CD14-positive monocyte (primary cell): ENCODE data around the gene PIK3AP1. TPM values are rescaled to one million over a fixed set of nuclear protein-coding genes. Genes with fewer than 3 reads are reported as not detected.

ENCODE experiments used
- DNase-seq, 3 donors: peaks; one replicate each; pipeline ENCODE4 v3.0.0-alpha.2; 2011 to 2022
- H2AFZ ChIP-seq: 2 replicates; pipeline ENCODE4 v1.6.0; 2012; ENCODE audit warnings: mild to moderate bottlenecking, low read depth, low read length, inconsistent platforms; ENCODE audit not compliant: insufficient read depth, poor library complexity, severe bottlenecking
- H3K27ac ChIP-seq, 2 donors: 1 replicate in 1 of 2; 2 replicates in 1 of 2; pipeline ENCODE4 v1.5.1; 2012 to 2013; ENCODE audit warnings: low read length in 2 of 2, control low read depth in 1 of 2, inconsistent platforms in 1 of 2, low read depth in 1 of 2, mild to moderate bottlenecking in 1 of 2
- H3K27me3 ChIP-seq, 2 donors: one replicate each; pipeline versions ENCODE4 v1.6.0 to v1.6.1; 2011 to 2013; ENCODE audit warnings: low read length in 2 of 2; ENCODE audit not compliant: control insufficient read depth in 2 of 2, insufficient read depth in 2 of 2
- H3K36me3 ChIP-seq, 2 donors: replicated peaks in 1 of 2; 1 replicate in 1 of 2; 2 replicates in 1 of 2; pipeline versions ENCODE4 v1.5.1 to v1.6.1; 2012 to 2013; ENCODE audit warnings: low read length in 2 of 2, control low read depth in 1 of 2, inconsistent platforms in 1 of 2, mild to moderate bottlenecking in 1 of 2; ENCODE audit not compliant: insufficient read depth in 2 of 2, control insufficient read depth in 1 of 2
- H3K4me1 ChIP-seq, 2 donors: 1 replicate in 1 of 2; 2 replicates in 1 of 2; pipeline versions ENCODE4 v1.5.1 to v1.6.1; 2012 to 2013; ENCODE audit warnings: low read length in 2 of 2, control low read depth in 1 of 2, inconsistent platforms in 1 of 2, mild to moderate bottlenecking in 1 of 2, moderate library complexity in 1 of 2; ENCODE audit not compliant: insufficient read depth in 2 of 2, control insufficient read depth in 1 of 2
- H3K4me2 ChIP-seq: replicated peaks from 2 replicates; pipeline ENCODE3; 2012; ENCODE audit warnings: low read length, moderate library complexity, mild to moderate bottlenecking; ENCODE audit not compliant: poor library complexity, severe bottlenecking; ENCODE audit errors: extremely low read depth
- H3K4me3 ChIP-seq, 3 experiments: fragments of 200-600 bp in 1 of 3; sonication (generic) in 1 of 3; replicated peaks in 1 of 3; 1 replicate in 2 of 3; 2 replicates in 1 of 3; pipeline ENCODE4 v1.5.1; 2011 to 2013; ENCODE audit warnings: low read length in 3 of 3, mild to moderate bottlenecking in 3 of 3, control low read depth in 2 of 3, low read depth in 2 of 3, inconsistent platforms in 1 of 3, moderate library complexity in 1 of 3
- H3K79me2 ChIP-seq: 2 replicates; pipeline ENCODE4 v1.6.0; 2012; ENCODE audit warnings: mild to moderate bottlenecking, control low read depth, inconsistent platforms, low read length, moderate library complexity; ENCODE audit not compliant: insufficient read depth
- H3K9ac ChIP-seq: 2 replicates; pipeline ENCODE4 v1.6.0; 2017; ENCODE audit warnings: low read length, mild to moderate bottlenecking; ENCODE audit not compliant: insufficient read depth, poor library complexity, severe bottlenecking
- H3K9me3 ChIP-seq, 2 donors: replicated peaks in 1 of 2; 1 replicate in 1 of 2; 2 replicates in 1 of 2; pipeline versions ENCODE4 v1.5.1 to v1.6.1; 2012 to 2013; ENCODE audit warnings: low read length in 2 of 2, control low read depth in 1 of 2; ENCODE audit not compliant: control insufficient read depth in 1 of 2, insufficient read depth in 1 of 2
- H4K20me1 ChIP-seq: 2 replicates; pipeline ENCODE4 v1.6.0; 2012; ENCODE audit warnings: mild to moderate bottlenecking, low read length, control low read depth, moderate library complexity; ENCODE audit not compliant: insufficient read depth
- H3K27ac Mint-ChIP-seq, 7 donors: one replicate each; pipeline ENCODE4 v1.8.0; 2020; ENCODE audit warnings: mild to moderate bottlenecking in 7 of 7, mixed read lengths in 7 of 7, moderate library complexity in 6 of 7, inconsistent platforms in 2 of 7
- H3K27me3 Mint-ChIP-seq, 3 donors: one replicate each; pipeline ENCODE4 v1.8.0; 2021 to 2022; ENCODE audit warnings: low read depth in 3 of 3, mild to moderate bottlenecking in 3 of 3, mixed read lengths in 3 of 3, moderate library complexity in 3 of 3, inconsistent platforms in 1 of 3
- H3K36me3 Mint-ChIP-seq, 2 donors: one replicate each; pipeline ENCODE4 v1.8.0; 2020; ENCODE audit warnings: mixed read lengths in 2 of 2, inconsistent platforms in 1 of 2, mild to moderate bottlenecking in 1 of 2
- H3K4me1 Mint-ChIP-seq: one replicate; pipeline ENCODE4 v1.8.0; 2020; ENCODE audit warnings: mild to moderate bottlenecking, mixed read lengths
- H3K4me3 Mint-ChIP-seq, 2 donors: one replicate each; pipeline ENCODE4 v1.8.0; 2020; ENCODE audit warnings: mild to moderate bottlenecking in 2 of 2, mixed read lengths in 2 of 2, moderate library complexity in 1 of 2
- H3K9me3 Mint-ChIP-seq, 7 donors: one replicate each; pipeline ENCODE4 v1.8.0; 2020 to 2022; ENCODE audit warnings: mixed read lengths in 7 of 7, mild to moderate bottlenecking in 6 of 7, moderate library complexity in 6 of 7, inconsistent platforms in 2 of 7
- CTCF ChIP-seq: fragments of 200-600 bp; IDR thresholded peaks from one replicate; pipeline ENCODE4 v1.8.0; 2022; ENCODE audit warnings: antibody characterized with exemption, mild to moderate bottlenecking
- WGBS: methylation state at CpG from one replicate; pipeline ENCODE4 v1.1.5; 2013; ENCODE audit warnings: missing lambda C conversion rate; ENCODE audit not compliant: insufficient coverage; 5-methylcytosine and 5-hydroxymethylcytosine counted together
- intact Hi-C, 2 donors: fragments of 100-400 bp; cut with micrococcal nuclease; formaldehyde crosslinking; loops; one replicate each; pipeline versions ENCODE4 v1.15.0 to v1.15.1; 2023
- polyA plus RNA-seq, 3 donors: library from polyadenylated mRNA; depleted of rRNA in 1 of 3; unstranded in 2 of 3; stranded (reverse) in 1 of 3; fragments of 300-500 nt in 2 of 3; fragments of >200 nt in 1 of 3; fragmentation: Illumina TruSeq in 2 of 3; gene quantifications; 1 replicate in 2 of 3; 2 replicates in 1 of 3; pipeline ENCODE4 v1.2.3, GENCODE V29; 2012 to 2021

PIK3AP1 gene
- polyA plus RNA-seq, 3 donors = 95.5 to 157 (median 112) TPM

DNA sequence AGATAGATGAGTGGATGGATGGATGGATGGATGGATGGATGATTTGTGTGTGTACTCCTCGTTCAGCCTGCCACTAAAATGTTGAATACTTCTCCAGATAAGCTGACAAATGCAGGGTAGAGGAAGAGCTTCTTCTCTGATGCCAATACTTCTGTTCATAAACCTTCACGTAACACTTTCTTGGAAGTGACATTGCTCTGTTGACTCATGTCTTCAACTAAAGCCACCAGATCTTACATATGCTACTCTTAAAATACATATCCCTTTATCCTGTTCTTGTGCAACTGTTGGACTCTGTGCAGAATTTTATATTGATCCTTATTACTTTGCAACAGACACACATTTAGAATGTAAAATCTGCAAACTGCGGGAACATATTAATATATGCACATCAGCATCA, 26.9 kb downstream of the PIK3AP1 start:
- Histone ChIP-seq H3K4me1 (peaks cover 30 to 42% of the 10 kb centered on the region in 2 donors), H3K4me3 (no peak overlapping the region), H4K20me1 (peaks cover 93% of the 10 kb centered on the region), H3K27me3 (no peaks in the 10 kb centered on the region), H3K79me2 (peaks cover 99% of the 10 kb centered on the region), H2AFZ (no peak overlapping the region), H3K9me3 (no peaks in the 10 kb centered on the region), H3K9ac (no peak overlapping the region), H3K27ac (peak overlapping the region in 1 of 2 donors; percentile 50), H3K4me2 (no peak overlapping the region), H3K36me3 (peaks cover 0 to 25% of the 10 kb centered on the region in 2 donors)
- Mint-ChIP-seq H3K27ac (peak overlapping the region in 1 of 7 donors; percentile 0), H3K4me3 (no peak overlapping the region), H3K36me3 (peaks cover 43 to 49% of the 10 kb centered on the region in 2 donors), H3K27me3 (peaks cover 0 to 1% (median 0%) of the 10 kb centered on the region in 3 donors), H3K9me3 (peaks cover 0 to 2% (median 0%) of the 10 kb centered on the region in 7 donors), H3K4me1 (peaks cover 54% of the 10 kb centered on the region)
- WGBS = no CpG with 5 or more reads among the region's 3 CpGs
- intact Hi-C loops = loop anchor here in 1 of 2 donors (5.0 kb wide), 1 partner anchor 36 kb away; no protein-coding TSS in a partner anchor
- DNase-seq = no peak
- no peak for TF ChIP-seq CTCF

GRCh38 chr10:96692427-96692826, 27.9 kb downstream of the PIK3AP1 start:
- H3K4me1 Mint-ChIP-seq = peaks cover 61% of the 10 kb centered on the region
- Histone ChIP-seq H3K9me3 (no peaks in the 10 kb centered on the region), H4K20me1 (peaks cover 95% of the 10 kb centered on the region), H3K79me2 (peaks cover 98% of the 10 kb centered on the region), H3K9ac (no peak overlapping the region), H3K36me3 (peaks cover 0 to 18% of the 10 kb centered on the region in 2 donors), H2AFZ (no peak overlapping the region), H3K4me3 (no peak overlapping the region), H3K27me3 (no peaks in the 10 kb centered on the region), H3K4me1 (peaks cover 37 to 53% of the 10 kb centered on the region in 2 donors), H3K4me2 (no peak overlapping the region), H3K27ac (no peak overlapping the region)
- peaks cover 39 to 41% of the 10 kb centered on the region in 2 donors for H3K36me3 Mint-ChIP-seq
- no peak for DNase-seq
- peaks cover 0 to 1% (median 0%) of the 10 kb centered on the region in 3 donors for H3K27me3 Mint-ChIP-seq
- intact Hi-C loops = loop anchor here in 1 of 2 donors (5.0 kb wide), 1 partner anchor 35 kb away; no protein-coding TSS in a partner anchor
- TF ChIP-seq CTCF = no peak
- no peak overlapping the region for H3K4me3 Mint-ChIP-seq
- peaks cover 0 to 4% (median 0%) of the 10 kb centered on the region in 7 donors for H3K9me3 Mint-ChIP-seq
- no CpG with 5 or more reads among the region's 4 CpGs for WGBS
- H3K27ac Mint-ChIP-seq = no peak overlapping the region
